DND-41 (cell line): ENCODE results near the gene CLN3.

Source experiments
- ATAC-seq: fragments of 200-7000 bp; cut with Tn5 transposase; 3 replicates; pipeline ENCODE4 v1.9.1; 2021; ENCODE audit warnings: low read depth; ENCODE audit not compliant: insufficient read depth
- DNase-seq: peaks from one replicate; pipeline ENCODE4 v3.0.0-alpha.2; 2020
- H2AFZ ChIP-seq: 2 replicates; pipeline ENCODE4 v1.6.0; 2012; ENCODE audit warnings: low read depth, low read length
- H3K27ac ChIP-seq: 2 replicates; pipeline ENCODE4 v1.5.1; 2012; ENCODE audit warnings: low read length, inconsistent platforms
- H3K27me3 ChIP-seq: fragments of 200-600 bp; sonication (generic); 2 replicates; pipeline ENCODE4 v1.6.0; 2012; ENCODE audit warnings: low read length, mild to moderate bottlenecking, inconsistent platforms; ENCODE audit not compliant: insufficient read depth, poor library complexity
- H3K36me3 ChIP-seq: 2 replicates; pipeline ENCODE4 v1.5.1; 2012; ENCODE audit warnings: low read length, inconsistent platforms; ENCODE audit not compliant: insufficient read depth
- H3K4me1 ChIP-seq: 2 replicates; pipeline ENCODE4 v1.5.1; 2012; ENCODE audit warnings: mild to moderate bottlenecking, low read length; ENCODE audit not compliant: insufficient read depth
- H3K4me2 ChIP-seq: 2 replicates; pipeline ENCODE4 v1.6.0; 2012; ENCODE audit warnings: mild to moderate bottlenecking, moderate library complexity, low read length, inconsistent platforms; ENCODE audit not compliant: insufficient read depth
- H3K4me3 ChIP-seq, 2 experiments: fragments of 200-600 bp in 1 of 2; shearing (Covaris generic) in 1 of 2; 2 replicates each; pipeline ENCODE4 v1.5.1; 2012 to 2016; ENCODE audit warnings: inconsistent platforms in 2 of 2, low read length in 2 of 2, mild to moderate bottlenecking in 2 of 2, low read depth in 1 of 2, moderate library complexity in 1 of 2
- H3K79me2 ChIP-seq: 2 replicates; pipeline ENCODE4 v1.6.0; 2012; ENCODE audit warnings: low read length, inconsistent platforms; ENCODE audit not compliant: insufficient read depth
- H3K9ac ChIP-seq: 2 replicates; pipeline ENCODE4 v1.6.0; 2012; ENCODE audit warnings: low read depth, mild to moderate bottlenecking, inconsistent platforms, low read length, moderate library complexity
- H3K9me3 ChIP-seq: 2 replicates; pipeline ENCODE4 v1.5.1; 2012; ENCODE audit warnings: low read length, moderate library complexity, mild to moderate bottlenecking, inconsistent platforms; ENCODE audit not compliant: insufficient read depth, severe bottlenecking
- H4K20me1 ChIP-seq: 2 replicates; pipeline ENCODE4 v1.6.0; 2012; ENCODE audit warnings: low read length; ENCODE audit not compliant: insufficient read depth
- CTCF ChIP-seq: IDR thresholded peaks from 2 replicates; pipeline ENCODE4 v1.5.1; 2012; ENCODE audit warnings: borderline replicate concordance, low read length, moderate library complexity, mild to moderate bottlenecking; ENCODE audit not compliant: poor library complexity, severe bottlenecking; ENCODE audit errors: extremely low read depth
- EZH2 ChIP-seq: IDR thresholded peaks from 3 replicates; pipeline ENCODE4 v1.6.1; 2012; ENCODE audit warnings: borderline replicate concordance, low read depth, mild to moderate bottlenecking, moderate library complexity, low read length, inconsistent platforms; ENCODE audit not compliant: severe bottlenecking

The CLN3 gene

GRCh38 chr16:28495098-28495793 lies 3.4 kb upstream of the CLN3 start:
- H3K4me3 ChIP-seq, result peak overlapping the region in 1 of 2 experiments; percentile 83; a peak in 1 of 4 replicates
- no peaks in the 10 kb centered on the region for H4K20me1 ChIP-seq
- H3K9me3 ChIP-seq, result no peaks in the 10 kb centered on the region
- peak overlapping the region; percentile 77 for H2AFZ ChIP-seq
- H3K4me2 ChIP-seq, result peak overlapping the region; percentile 84
- DNase-seq (peak; percentile 20), ATAC-seq (no peak)
- H3K9ac ChIP-seq, result peak overlapping the region; percentile 64
- H3K36me3 ChIP-seq, result peaks cover 3% of the 10 kb centered on the region; the same call in 1 of the 2 replicates
- H3K79me2 ChIP-seq, result peaks cover 24% of the 10 kb centered on the region
- TF ChIP-seq EZH2, result no peak
- no peak for TF ChIP-seq CTCF
- peak overlapping the region; percentile 93 for H3K27ac ChIP-seq
- peaks cover 45% of the 10 kb centered on the region for H3K4me1 ChIP-seq
- no peaks in the 10 kb centered on the region for H3K27me3 ChIP-seq

- Histone ChIP-seq H4K20me1 (no peaks in the 10 kb centered on the region), H2AFZ (peak within 1 kb of the TSS; percentile 77), H3K9ac (peak within 1 kb of the TSS; percentile 64), H3K27ac (peak within 1 kb of the TSS; percentile 93), H3K27me3 (no peaks in the 10 kb centered on the region), H3K9me3 (no peaks in the 10 kb centered on the region), H3K36me3 (peaks cover 11% of the 10 kb centered on the region), H3K4me3 (peak within 1 kb of the TSS; percentile 15 to 83; a peak in 3 of 4 replicates), H3K4me2 (peak within 1 kb of the TSS; percentile 84), H3K4me1 (peaks cover 48% of the 10 kb centered on the region), H3K79me2 (peaks cover 24% of the 10 kb centered on the region)
- no peak for TF ChIP-seq EZH2
- no peak for TF ChIP-seq CTCF
- ATAC-seq (peak; percentile 89), DNase-seq (peak; percentile 94)
These were observed 2.4 kb upstream of the CLN3 start, which contains the start of gene APOBR for GRCh38 chr16:28494121-28494851. APOBR (plus strand) TSS chr16:28494643; CDS start chr16:28494682, 39 bp downstream.

DNA sequence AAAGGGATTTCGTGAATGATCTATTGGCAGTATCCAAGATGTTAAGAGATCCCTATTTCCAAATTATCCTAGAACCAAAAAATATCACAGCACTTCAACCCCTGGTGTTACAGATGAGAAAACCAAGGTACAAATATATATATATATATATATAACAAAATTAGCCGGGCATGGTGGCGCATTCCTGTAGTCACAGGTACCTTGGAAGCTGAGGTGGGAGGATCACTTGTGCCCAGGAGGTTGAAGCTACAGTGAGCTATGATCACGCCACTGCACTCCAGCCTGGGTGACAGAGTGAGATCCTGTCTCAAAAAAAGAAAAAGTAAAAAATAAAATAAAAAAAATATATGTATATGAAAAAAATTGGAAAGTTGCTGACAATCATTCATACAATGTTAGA lies 637 bp upstream of the CLN3 start:
- peak overlapping the region; percentile 84 for H3K4me2 ChIP-seq
- ATAC-seq (no peak), DNase-seq (peak; percentile 21)
- peaks cover 48% of the 10 kb centered on the region for H3K4me1 ChIP-seq
- H3K9me3 ChIP-seq, result no peaks in the 10 kb centered on the region
- H2AFZ ChIP-seq, result peak overlapping the region; percentile 78
- TF ChIP-seq CTCF (no peak), EZH2 (no peak)
- no peaks in the 10 kb centered on the region for H3K27me3 ChIP-seq
- H3K27ac ChIP-seq, result peak overlapping the region; percentile 93
- H4K20me1 ChIP-seq, result no peaks in the 10 kb centered on the region
- H3K9ac ChIP-seq, result peak overlapping the region; percentile 64
- peaks cover 24% of the 10 kb centered on the region for H3K79me2 ChIP-seq
- H3K4me3 ChIP-seq, result peak overlapping the region; percentile 67 to 83; a peak in 3 of 4 replicates
- H3K36me3 ChIP-seq, result peaks cover 26% of the 10 kb centered on the region
